ENCODE measurements around the gene TMEM92.

TMEM92 gene

DNA sequence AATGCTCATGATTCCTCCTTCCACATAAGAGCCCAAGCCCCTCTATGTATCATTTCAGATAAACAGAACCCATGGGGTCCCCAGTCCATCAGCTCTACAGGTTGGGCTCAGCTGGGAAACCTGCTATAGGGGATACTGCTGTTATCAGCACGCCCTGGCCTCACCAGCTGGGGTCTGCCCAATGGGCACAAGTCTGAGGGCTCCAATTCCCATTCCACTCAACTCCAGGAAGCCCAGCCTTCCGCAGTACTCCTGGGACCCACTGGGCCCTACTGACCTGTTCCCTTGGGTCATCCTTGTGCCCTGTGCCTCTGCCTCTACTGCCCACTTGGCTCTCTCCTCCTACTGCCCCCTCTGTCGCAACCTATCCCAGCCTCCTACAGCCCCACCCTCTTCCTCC, 55.5 kb downstream of the TMEM92 start:
- TF ChIP-seq, protein P1, sequence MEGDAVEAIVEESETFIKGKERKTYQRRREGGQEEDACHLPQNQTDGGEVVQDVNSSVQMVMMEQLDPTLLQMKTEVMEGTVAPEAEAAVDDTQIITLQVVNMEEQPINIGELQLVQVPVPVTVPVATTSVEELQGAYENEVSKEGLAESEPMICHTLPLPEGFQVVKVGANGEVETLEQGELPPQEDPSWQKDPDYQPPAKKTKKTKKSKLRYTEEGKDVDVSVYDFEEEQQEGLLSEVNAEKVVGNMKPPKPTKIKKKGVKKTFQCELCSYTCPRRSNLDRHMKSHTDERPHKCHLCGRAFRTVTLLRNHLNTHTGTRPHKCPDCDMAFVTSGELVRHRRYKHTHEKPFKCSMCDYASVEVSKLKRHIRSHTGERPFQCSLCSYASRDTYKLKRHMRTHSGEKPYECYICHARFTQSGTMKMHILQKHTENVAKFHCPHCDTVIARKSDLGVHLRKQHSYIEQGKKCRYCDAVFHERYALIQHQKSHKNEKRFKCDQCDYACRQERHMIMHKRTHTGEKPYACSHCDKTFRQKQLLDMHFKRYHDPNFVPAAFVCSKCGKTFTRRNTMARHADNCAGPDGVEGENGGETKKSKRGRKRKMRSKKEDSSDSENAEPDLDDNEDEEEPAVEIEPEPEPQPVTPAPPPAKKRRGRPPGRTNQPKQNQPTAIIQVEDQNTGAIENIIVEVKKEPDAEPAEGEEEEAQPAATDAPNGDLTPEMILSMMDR (IDR thresholded peaks at IDR 0.05; ENCODE audit: control insufficient read depth, insufficient read depth, low read depth, low read length, missing control alignments) = no peak
- no peak for DNase-seq (ENCODE audit: low read depth)
- H3K4me3 ChIP-seq (ENCODE audit: control insufficient read depth, low read depth, low read length) = no peak overlapping the region

- no peak overlapping the region for H3K4me3 ChIP-seq (ENCODE audit: control insufficient read depth, low read depth, low read length)
- no peak for DNase-seq (ENCODE audit: low read depth)
- TF ChIP-seq, protein P1 (IDR thresholded peaks at IDR 0.05; ENCODE audit: control insufficient read depth, insufficient read depth, low read depth, low read length, missing control alignments) = no peak
Measured at GRCh38 chr17:50330151-50330775, 56.0 kb downstream of the TMEM92 start.

All from AG09309 (cell line).